Spleen (tissue), 7 donors: Measurements from ENCODE around the gene TRIM22.

ENCODE experiments used
- POLR2A ChIP-seq, 3 donors: fragments of 450-650 bp; IDR thresholded peaks; one replicate each; pipeline ENCODE4 v1.5.1; 2017; ENCODE audit warnings: antibody characterized with exemption in 3 of 3, mild to moderate bottlenecking in 1 of 3
- TF ChIP-seq, protein P1 (sequence below), 11 experiments: fragments of 200-600 bp in 7 of 11; fragments of 450-650 bp in 4 of 11; sonication (generic) in 4 of 11; IDR thresholded peaks in 8 of 11; conservative IDR thresholded peaks in 3 of 11; 1 replicate in 7 of 11; 2 replicates in 4 of 11; pipeline versions ENCODE4 v1.4.0 to v1.8.0; 2016 to 2021; ENCODE audit warnings: antibody characterized with exemption in 11 of 11, inconsistent platforms in 4 of 11, mild to moderate bottlenecking in 1 of 11
- donor health status: DM: no; HTN: no; CAD: no; lungs with moderate emphysema.
- donor health status: DM: no; HTN: no; CAD: no.
- donor health status: DM: no; HTN: no; CAD: no.

DNA sequence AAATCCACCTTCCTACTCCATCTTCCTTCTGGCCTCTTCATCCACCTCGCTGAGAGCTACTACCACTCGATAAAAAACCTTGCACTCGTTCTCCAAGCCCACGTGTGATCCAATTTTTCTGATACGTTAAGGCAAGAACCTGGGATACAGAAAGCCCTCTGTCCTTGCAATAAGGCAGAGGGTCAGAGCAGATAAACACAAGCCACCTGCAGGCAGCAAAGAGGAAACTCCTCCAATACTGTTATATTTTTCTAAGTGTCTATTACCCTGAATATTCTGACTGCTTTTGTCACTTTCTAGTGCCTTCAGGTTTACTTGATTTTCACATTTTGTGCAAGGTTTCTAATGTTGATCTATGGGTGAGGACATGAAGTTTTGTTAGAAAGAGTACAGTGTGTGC, 31.3 kb upstream of the TRIM22 start:
- TF ChIP-seq, protein P1, sequence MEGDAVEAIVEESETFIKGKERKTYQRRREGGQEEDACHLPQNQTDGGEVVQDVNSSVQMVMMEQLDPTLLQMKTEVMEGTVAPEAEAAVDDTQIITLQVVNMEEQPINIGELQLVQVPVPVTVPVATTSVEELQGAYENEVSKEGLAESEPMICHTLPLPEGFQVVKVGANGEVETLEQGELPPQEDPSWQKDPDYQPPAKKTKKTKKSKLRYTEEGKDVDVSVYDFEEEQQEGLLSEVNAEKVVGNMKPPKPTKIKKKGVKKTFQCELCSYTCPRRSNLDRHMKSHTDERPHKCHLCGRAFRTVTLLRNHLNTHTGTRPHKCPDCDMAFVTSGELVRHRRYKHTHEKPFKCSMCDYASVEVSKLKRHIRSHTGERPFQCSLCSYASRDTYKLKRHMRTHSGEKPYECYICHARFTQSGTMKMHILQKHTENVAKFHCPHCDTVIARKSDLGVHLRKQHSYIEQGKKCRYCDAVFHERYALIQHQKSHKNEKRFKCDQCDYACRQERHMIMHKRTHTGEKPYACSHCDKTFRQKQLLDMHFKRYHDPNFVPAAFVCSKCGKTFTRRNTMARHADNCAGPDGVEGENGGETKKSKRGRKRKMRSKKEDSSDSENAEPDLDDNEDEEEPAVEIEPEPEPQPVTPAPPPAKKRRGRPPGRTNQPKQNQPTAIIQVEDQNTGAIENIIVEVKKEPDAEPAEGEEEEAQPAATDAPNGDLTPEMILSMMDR (IDR thresholded peaks at IDR 0.05 in 8 of 11, conservative IDR thresholded peaks at IDR 0.05 in 3 of 11) = no peak
- TF ChIP-seq POLR2A (IDR thresholded peaks at IDR 0.05) = no peak
